ACC112 (cell line): Measurements from ENCODE around the gene HOOK2.

Source experiments
- H2AFZ ChIP-seq: fragments of 200-600 bp; sonication (generic); one replicate; pipeline ENCODE4 v1.6.0; 2017; ENCODE audit warnings: antibody characterized with exemption, low read length; ENCODE audit not compliant: unreplicated experiment
- H3K27ac ChIP-seq: fragments of 200-600 bp; sonication (generic); 2 replicates; pipeline ENCODE4 v1.5.1; 2014; ENCODE audit warnings: low read depth, mild to moderate bottlenecking, antibody characterized with exemption, low read length, moderate library complexity
- H3K27me3 ChIP-seq: fragments of 200-600 bp; sonication (generic); 2 replicates; pipeline ENCODE4 v1.6.1; 2014; ENCODE audit warnings: mild to moderate bottlenecking, antibody characterized with exemption, low read length, moderate library complexity, mixed read lengths; ENCODE audit not compliant: insufficient read depth
- H3K36me3 ChIP-seq: fragments of 200-600 bp; sonication (generic); 2 replicates; pipeline ENCODE4 v1.6.1; 2016; ENCODE audit warnings: mild to moderate bottlenecking, antibody characterized with exemption, low read length, moderate library complexity, mixed read lengths; ENCODE audit not compliant: insufficient read depth
- H3K4me1 ChIP-seq: fragments of 200-600 bp; sonication (generic); one replicate; pipeline ENCODE4 v1.6.1; 2016; ENCODE audit warnings: low read length, mixed read lengths; ENCODE audit not compliant: insufficient read depth, unreplicated experiment, control insufficient read depth
- H3K4me3 ChIP-seq: fragments of 200-600 bp; sonication (generic); 2 replicates; pipeline ENCODE4 v1.5.1; 2014; ENCODE audit warnings: mild to moderate bottlenecking, low read depth, low read length
- H3K79me2 ChIP-seq: fragments of 200-600 bp; sonication (generic); one replicate; pipeline ENCODE4 v1.6.0; 2016; ENCODE audit warnings: low read length; ENCODE audit not compliant: control insufficient read depth, unreplicated experiment, insufficient read depth

HOOK2 gene

DNA sequence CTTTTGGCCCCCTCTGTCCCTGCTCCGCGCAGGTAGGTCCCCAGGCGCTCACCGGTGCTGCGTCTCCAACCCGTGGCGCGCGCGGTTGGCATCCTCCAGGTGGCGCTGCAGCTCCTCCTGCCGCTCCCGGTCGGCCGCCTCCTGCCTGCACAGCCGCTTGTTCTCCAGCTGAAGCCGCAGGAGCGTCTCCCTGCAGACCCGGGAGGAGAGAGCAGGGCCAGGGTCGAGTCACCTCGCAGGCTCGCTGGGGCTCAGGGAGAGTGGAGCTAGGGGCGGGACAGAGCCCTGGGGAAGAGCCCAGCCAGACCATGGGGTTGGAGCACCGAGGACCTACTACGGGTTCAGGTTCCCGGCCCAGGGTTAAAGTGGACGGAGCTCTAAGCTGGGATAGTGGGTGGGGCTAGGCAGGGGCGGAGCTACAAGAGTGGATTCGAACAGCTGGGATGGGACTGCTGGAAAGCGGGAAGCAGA is 9.3 kb downstream of the HOOK2 start:
- no peaks in the 10 kb centered on the region for H3K36me3 ChIP-seq
- H3K4me3 ChIP-seq, result peak overlapping the region; percentile 58
- H3K4me1 ChIP-seq, result no peaks in the 10 kb centered on the region
- no peak overlapping the region for H2AFZ ChIP-seq
- no peaks in the 10 kb centered on the region for H3K27me3 ChIP-seq
- H3K79me2 ChIP-seq, result no peaks in the 10 kb centered on the region
- H3K27ac ChIP-seq, result no peak overlapping the region

DNA sequence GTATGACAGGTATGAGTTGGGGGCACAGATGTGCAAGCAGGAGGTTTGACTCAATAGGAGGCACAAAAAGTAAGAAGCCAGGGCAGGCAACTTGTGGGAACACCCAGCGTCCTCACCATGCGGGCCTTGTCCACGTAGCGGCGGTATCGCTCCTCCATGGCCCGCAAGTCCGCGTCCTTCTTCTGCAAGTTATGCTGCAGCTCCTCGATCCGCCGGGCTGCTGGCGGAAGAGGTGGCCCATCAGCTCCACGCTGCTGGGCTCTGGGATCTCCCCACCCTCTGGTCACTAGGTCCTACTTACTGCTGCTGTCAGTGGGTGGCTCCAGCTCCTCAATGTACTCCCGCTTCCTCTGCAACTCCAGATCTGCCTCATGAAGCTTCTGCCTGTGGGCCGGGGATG is 10.7 kb downstream of the HOOK2 start:
- Histone ChIP-seq H3K4me3 (no peak overlapping the region), H3K79me2 (no peaks in the 10 kb centered on the region), H2AFZ (no peak overlapping the region), H3K27me3 (no peaks in the 10 kb centered on the region), H3K4me1 (no peaks in the 10 kb centered on the region), H3K27ac (no peak overlapping the region), H3K36me3 (no peaks in the 10 kb centered on the region)

DNA sequence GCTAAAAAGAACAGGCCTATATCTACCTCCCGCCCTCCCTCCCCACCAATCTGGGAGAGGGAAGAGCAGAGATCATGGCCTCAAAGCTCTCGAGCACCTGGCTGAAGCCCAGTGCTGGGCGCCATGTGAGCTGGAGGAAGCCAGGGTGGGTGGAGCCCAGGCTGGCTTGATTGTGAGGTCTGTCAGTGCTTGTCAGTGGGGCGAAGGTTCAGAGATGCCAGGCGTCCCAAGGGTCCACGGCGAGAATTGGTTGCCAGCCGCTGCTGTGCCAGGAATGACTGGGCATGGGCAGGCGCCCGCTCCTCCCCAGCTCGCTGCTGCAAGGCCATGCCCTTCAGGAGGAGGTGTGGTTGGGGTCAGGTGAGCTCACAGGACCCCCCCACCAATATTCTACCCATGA is 12.3 kb downstream of the HOOK2 start:
- Histone ChIP-seq H3K36me3 (no peaks in the 10 kb centered on the region), H3K79me2 (no peaks in the 10 kb centered on the region), H3K4me3 (no peak overlapping the region), H3K27ac (no peak overlapping the region), H3K27me3 (no peaks in the 10 kb centered on the region), H2AFZ (no peak overlapping the region), H3K4me1 (no peaks in the 10 kb centered on the region)

DNA sequence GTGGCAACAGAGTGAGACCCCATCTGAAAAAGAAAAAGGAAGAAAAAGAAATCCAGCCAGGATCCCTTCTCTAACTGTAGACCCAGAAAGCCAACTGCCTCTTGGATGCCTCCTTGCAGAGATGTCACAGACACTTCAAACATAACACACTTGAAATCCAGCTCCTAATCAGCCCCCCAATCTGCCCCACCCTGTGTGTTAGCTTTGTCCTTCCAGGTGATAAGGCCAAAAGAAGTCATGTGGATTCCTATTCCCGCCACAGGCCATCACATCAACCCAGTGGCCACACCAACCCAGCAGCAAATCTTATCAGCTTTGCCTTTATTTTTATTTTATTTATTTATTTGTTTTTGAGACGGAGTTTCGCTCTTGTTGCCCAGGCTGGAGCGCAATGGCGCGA is 15.7 kb downstream of the HOOK2 start:
- H3K79me2 ChIP-seq, result no peaks in the 10 kb centered on the region
- H3K27me3 ChIP-seq, result no peaks in the 10 kb centered on the region
- no peaks in the 10 kb centered on the region for H3K4me1 ChIP-seq
- H3K4me3 ChIP-seq, result no peak overlapping the region
- H3K36me3 ChIP-seq, result no peaks in the 10 kb centered on the region
- no peak overlapping the region for H3K27ac ChIP-seq
- no peak overlapping the region for H2AFZ ChIP-seq

DNA sequence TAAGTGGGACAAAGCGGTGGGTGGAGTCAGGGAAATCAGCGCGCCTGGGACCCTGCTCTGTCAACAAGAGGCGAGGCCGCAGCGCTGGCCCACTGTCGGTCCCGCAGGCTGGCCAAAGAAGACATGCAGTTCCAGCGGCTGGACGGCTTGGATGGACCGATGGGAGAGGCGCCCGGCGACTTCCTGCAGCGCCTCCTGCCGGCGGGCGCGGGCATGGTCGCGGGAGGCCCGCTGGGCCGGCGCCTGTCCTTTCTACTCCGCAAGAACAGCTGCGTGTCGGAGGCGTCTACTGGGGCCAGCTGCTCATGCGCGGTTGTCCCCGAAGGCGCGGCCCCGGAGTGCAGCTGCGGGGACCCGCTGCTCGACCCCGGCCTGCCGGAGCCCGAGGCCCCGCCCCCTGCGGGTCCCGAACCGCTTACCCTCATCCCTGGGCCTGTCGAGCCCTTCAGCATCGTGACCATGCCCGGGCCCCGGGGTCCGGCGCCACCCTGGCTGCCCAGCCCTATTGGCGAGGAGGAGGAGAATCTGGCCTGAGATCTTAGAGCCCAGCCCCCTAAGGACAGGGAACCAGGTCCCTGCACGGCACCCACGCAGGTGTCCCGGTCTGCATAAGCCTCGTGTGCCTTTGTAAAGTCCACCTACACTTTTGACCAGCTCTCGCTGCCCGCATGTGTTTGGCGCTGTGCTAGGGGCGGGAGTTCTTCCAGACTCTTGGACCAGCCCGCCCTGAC is 17.6 kb downstream of the HOOK2 start:
- peak overlapping the region; percentile 85 for H2AFZ ChIP-seq
- H3K4me3 ChIP-seq, result peak overlapping the region; percentile 67
- H3K36me3 ChIP-seq, result no peaks in the 10 kb centered on the region
- no peaks in the 10 kb centered on the region for H3K79me2 ChIP-seq
- no peak overlapping the region for H3K27ac ChIP-seq
- H3K27me3 ChIP-seq, result no peaks in the 10 kb centered on the region
- no peaks in the 10 kb centered on the region for H3K4me1 ChIP-seq

DNA sequence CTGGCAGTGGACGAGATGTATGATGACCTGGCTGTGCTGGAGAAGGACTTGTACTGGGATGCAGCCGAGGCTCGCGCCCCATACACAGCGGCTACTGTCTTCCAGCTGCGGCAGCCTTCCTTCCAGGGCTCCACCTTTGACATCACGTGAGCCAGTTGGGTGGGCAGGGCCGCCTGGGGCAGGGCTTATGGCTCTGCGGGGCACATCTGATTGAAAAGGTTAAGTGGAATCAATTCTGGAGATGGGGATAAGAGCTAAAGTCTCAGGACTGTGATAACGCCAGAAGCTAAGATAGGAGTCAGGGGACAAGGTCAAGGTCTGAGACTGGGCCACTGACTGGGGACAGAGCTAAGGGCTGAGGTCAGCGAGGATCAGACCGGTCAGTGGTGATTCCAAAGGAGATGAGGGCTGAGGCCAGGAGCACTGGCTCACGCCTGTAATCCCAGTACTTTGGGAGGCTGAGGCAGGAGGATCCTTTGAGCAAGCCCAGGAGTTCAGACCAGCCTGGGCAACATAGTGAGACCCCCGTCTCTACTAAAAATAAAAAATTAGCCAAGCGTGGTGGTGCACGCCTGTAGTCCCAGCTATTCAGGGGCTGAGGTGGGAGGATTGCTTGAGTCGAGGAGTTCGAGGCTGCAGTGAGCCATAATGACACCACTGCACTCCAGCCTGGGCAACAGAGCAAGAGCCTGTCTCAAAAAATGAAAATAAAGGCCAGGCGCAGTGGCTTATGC is 19.0 kb downstream of the HOOK2 start:
- no peaks in the 10 kb centered on the region for H3K27me3 ChIP-seq
- H3K4me3 ChIP-seq, result no peak overlapping the region
- no peak overlapping the region for H2AFZ ChIP-seq
- H3K4me1 ChIP-seq, result no peaks in the 10 kb centered on the region
- H3K79me2 ChIP-seq, result no peaks in the 10 kb centered on the region
- H3K27ac ChIP-seq, result no peak overlapping the region
- H3K36me3 ChIP-seq, result no peaks in the 10 kb centered on the region

DNA sequence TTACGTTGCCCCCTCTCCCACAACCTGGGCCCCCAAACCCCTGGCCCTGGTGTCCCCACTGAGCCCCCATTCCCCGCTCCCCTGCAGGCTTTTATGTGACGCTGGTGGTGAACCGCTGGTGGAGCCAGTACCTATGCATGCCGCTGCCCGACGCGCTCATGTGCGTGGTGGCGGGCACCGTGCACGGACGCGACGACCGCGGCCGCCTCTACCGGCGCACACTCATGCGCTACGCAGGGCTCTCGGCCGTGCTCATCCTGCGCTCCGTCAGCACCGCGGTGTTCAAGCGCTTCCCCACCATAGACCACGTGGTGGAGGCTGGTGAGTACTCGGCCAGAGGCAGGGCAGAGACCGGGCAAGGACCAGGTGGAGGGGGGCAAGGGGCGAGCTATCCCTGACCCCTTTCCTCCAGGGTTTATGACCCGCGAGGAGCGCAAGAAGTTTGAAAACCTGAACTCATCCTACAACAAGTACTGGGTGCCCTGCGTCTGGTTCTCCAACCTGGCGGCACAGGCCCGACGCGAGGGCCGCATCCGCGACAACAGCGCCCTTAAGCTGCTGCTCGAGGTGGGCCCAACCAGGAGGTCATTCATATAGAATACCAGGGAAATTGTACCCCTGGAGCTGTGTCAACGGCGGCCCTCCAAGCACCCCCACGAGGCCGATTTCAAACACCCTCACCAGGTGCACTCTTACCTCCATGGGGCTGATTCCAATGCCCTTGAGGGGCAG is 20.7 kb downstream of the HOOK2 start:
- Histone ChIP-seq H3K4me3 (no peak overlapping the region), H3K4me1 (peaks cover 12% of the 10 kb centered on the region), H3K27ac (no peak overlapping the region), H3K79me2 (no peaks in the 10 kb centered on the region), H3K27me3 (no peaks in the 10 kb centered on the region), H2AFZ (no peak overlapping the region), H3K36me3 (no peaks in the 10 kb centered on the region)

DNA sequence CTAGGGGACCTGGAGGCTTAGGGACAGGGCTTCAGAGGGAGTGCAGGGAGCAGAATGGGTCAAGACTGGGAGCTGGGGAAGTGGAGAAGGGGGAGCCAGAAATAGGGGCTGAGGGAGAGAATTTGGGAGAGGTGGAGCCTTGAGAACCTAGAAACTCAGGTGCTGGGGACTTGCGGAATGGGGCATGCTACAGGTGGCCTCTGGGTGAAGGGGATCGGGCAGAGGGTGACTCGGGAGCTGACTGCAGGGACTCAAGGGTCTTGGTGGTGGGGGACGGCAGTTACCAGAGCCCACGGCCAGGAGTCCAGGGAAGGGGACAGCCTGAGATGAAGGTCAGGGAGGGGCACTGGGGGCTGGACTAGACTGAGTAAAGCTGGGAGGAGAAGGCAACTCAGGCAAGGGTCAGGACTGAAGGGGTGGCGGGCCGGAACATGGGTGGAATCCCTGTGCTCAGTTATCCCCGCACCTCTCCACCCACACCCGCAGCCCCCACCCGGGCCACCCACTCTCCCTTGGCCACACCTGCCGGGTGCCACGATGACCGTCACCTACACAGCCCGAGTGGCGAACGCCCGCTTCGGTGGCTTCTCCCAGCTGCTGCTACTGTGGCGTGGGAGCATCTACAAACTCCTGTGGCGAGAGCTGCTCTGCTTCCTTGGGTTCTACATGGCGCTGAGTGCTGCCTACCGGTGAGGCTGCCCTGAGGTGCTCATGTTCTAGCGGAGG is 23.1 kb downstream of the HOOK2 start:
- H3K79me2 ChIP-seq, result no peaks in the 10 kb centered on the region
- H3K27ac ChIP-seq, result no peak overlapping the region
- H3K36me3 ChIP-seq, result peaks cover 7% of the 10 kb centered on the region; the same call in 1 of the 2 replicates
- no peak overlapping the region for H3K4me3 ChIP-seq
- peaks cover 15% of the 10 kb centered on the region for H3K4me1 ChIP-seq
- no peaks in the 10 kb centered on the region for H3K27me3 ChIP-seq
- no peak overlapping the region for H2AFZ ChIP-seq

DNA sequence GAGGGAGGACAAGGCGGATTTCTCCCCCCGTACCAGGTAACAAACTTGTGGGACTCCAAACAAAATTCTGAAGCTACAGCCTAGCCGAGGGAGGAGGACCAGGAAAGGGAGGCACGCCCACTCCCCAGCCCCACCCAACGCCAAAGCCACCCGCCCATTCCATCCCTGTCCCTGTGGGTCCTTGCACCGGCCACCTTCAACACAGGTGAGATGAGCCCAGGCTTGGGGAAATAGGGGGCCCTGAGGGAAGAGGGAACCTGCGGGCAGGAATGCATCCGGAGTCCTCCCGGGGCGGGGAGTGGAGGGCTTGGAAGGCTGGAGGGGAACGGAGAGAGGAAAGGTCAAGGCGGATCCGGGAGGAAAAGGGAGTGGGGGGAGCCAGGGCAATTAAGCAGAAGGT is 23.7 kb downstream of the HOOK2 start, which contains the start of gene BEST2:
Gene BEST2 (plus strand): TSS at position 157 of the 400 bp plus-strand sequence. CDS start 802 bp downstream, outside the sequence.
- no peak within 1 kb of the TSS for H3K4me3 ChIP-seq

DNA sequence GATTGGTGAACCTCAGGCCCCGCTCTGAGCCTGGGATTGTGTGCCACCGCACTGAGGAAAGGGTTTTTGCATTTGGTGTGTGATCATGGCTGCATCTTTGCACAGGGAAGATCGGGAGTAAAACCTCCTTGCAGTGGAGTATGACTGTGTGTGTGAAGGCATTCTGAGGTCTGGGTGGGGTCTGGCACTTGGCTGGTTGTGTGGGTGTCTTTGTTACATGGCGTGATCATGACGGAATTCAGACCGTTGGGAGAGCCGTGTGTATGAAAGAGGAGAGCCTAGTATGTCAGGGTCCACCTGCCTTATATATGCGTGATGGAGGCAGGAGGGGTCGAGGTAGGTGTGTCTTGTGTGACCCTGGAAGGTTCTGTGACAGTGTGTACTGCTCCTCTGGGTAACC is 24.5 kb downstream of the HOOK2 start:
- Histone ChIP-seq H3K4me1 (peaks cover 15% of the 10 kb centered on the region), H3K36me3 (peaks cover 7% of the 10 kb centered on the region; the same call in 1 of the 2 replicates), H3K27me3 (no peaks in the 10 kb centered on the region), H3K79me2 (no peaks in the 10 kb centered on the region), H3K4me3 (no peak overlapping the region), H3K27ac (no peak overlapping the region), H2AFZ (no peak overlapping the region)

More for the DNA sequence above, 23.7 kb downstream of the HOOK2 start, which contains the start of gene BEST2:
- Histone ChIP-seq H3K79me2 (no peaks in the 10 kb centered on the region), H3K27me3 (no peaks in the 10 kb centered on the region), H2AFZ (no peak within 1 kb of the TSS), H3K4me1 (peaks cover 15% of the 10 kb centered on the region), H3K27ac (no peak within 1 kb of the TSS), H3K36me3 (peaks cover 7% of the 10 kb centered on the region; the same call in 1 of the 2 replicates)
